ENCODE measurements around the gene NARF.

The NARF gene

GRCh38 chr17:82434216-82434565 lies 24.4 kb upstream of the NARF start:
- peak; percentile 25 for DNase-seq

DNA sequence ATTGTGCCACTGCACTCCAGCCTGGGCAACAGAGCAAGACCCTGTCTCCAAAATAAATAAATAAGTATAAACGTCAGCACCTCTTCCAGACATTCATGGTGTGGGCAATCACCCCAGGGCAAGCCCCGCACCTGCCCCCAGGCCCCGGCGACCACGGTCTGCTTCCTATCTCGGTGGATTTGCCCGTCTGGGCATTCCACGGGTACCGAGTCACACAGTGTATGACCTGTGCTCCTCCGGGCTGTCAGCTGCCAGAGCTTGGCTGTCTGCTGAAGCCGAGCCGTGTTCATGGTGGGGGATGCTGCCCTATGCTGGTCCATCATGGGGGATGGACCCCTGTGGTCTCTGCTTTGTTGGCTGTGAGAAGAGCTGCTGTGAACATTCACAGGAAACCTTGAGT lies 23.4 kb upstream of the NARF start:
- no peak for DNase-seq

- DNase-seq, result no peak
These were observed 22.6 kb upstream of the NARF start for GRCh38 chr17:82435601-82436583.

DNA sequence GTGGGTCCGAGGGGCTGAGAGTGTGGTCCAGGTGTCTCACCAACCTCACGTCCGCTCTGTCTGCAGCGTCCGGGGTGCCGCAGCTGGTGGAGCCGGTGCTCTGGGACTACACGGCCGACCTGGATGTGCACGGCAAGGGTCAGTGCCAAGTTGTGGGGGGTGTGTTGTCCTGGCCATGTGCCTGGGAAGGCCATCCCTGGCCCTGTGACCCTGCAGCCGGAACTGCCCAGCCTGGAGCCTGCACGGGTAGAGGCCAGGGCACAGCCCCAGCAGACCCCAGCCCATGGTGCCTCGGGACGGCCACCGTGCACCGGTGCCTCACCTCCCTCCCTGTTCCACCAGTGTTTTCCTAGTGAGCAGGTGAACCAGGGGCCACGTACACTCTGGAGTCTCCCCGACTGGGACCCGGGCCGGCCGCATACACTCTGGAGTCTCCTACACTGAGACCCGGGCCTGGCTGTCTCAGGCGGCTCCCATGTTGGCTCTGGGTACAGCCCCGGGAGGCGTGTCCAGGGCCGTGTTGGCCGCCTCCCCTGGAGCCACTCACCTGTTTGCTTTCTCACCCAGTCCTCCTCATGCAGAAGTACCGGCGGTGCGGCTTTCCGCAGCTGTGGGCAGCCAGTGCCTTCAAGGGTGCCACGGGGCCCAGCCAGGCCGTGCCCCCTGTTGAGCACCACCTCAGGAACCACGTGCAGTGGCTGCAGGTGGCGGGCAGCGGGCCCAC lies 21.8 kb upstream of the NARF start:
- no peak for DNase-seq

GRCh38 chr17:82437325-82437668 lies 21.2 kb upstream of the NARF start:
- DNase-seq, result no peak

DNA sequence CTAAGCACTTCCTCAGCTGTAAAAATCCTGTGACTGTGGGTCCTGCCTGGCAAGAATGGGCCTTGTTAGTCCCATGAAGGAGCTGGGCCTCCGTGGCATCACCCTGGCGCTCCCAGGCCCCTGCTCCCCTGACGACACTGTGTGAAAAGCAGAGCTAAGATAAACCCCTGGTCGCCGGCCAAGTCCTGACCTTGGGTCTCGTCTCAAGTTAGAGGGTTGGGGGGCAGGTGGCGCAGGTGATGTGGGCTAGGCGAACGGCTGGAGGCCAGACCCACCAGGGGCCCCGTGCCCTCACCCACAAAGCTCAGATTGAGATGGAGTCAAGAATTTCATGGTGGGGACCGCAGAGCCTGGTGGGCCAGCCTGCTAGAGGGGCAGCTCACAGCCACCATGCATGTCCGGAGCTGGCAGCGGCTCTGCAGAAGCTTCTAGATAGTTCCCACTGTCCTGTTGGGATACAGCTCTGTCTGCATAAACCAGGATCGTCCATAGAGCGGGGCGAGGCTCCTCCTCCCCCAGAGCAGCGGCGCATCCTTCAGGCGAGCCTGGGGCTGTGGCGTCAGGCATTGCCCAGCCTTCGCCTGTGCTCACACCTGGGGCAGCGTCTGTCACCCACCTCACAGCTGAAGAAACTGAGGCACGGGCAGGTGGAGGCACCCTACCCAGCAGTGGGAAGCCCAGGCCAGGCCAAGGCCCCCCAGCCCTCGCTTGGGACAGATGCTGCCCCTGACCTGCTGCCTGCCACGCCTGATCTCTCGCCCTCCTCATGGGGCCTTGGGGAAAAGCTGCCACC lies 19.9 kb upstream of the NARF start:
- no peak for DNase-seq

DNA sequence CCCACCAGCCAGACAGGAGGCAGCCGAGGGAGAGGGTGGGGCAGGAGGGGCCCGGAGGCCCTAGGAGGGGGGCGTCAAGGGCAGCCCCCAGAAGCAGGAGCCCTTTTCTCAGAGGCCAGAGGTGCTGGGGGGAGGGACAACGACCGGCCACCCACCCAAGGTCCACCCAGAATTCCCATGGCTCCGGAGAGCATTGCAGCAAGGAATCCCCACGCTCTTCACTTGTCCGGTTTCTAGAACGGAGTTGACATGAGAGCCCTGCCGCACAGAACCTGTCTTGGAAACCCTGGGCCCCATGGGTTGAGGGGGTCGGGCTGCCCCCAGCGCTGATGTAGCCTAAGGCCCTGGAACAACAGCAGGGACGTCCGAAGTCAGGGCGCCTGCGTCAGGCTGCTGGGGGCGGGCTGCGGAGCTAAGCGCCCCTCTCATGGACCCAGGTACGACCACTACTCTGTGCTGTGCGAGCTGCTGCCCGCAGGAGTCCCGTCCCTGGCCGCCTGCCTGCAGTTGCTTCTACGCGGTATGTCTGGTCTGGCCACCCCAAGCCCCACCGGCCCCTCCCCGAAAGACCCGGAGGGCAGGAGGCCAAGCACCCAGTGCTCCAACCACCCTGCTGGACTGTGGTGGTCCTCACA lies 19.2 kb upstream of the NARF start:
- DNase-seq, result no peak

DNA sequence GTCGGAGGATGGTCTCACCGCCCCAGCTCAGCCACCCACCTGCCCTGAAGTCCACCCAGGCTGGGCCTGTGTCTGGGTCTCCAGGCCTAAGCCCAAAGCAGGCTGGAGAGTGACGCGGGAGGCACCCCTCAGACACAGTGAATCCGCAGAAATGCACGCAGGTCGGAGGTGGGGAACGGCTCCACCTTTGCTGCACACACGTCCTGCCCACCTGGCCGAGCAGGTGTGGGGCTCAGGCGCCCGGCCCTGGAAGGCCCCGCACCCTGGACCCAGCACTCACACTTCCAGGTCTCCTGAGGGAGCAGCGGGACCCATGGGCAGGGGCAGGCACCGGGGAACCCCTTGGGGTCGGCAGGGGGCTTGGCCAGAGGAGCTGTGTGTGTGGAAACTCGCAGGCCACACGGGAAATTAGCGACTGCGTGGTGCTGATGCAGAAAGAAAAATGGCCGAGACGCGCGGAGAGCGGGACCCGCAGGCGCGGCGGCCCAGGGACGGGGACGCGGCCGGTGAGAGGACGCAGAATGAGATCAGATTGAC lies 18.6 kb upstream of the NARF start:
- DNase-seq, result no peak

DNA sequence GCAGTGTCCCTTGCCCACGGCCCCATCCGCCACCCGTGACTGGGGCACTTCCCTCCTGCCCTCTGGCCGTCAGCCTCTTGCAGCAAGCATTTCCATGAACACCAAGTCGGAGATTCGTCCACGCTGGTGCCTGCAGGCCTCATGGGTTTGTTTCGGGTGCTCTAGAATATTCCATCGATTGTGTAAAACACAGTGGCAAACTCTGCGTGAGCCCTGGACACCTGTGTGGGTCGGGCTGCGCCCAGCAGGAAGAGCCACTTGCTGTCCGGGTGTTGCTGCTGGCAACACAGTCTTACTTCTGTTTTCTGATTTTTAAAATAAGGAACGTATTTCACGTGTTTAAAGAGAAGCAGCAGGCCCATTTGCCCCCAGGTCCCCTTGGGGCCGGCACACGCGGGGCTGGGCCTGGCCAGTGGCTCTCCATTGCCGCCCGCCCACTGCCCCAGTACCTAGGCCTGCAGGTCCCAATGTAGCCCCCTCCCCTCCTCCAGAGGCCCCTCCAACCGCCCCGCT lies 18.0 kb upstream of the NARF start:
- DNase-seq, result no peak

GRCh38 chr17:82440991-82441627 lies 17.4 kb upstream of the NARF start:
- DNase-seq, result no peak

- no peak for DNase-seq
These were observed 16.7 kb upstream of the NARF start for GRCh38 chr17:82441691-82442487.

DNA sequence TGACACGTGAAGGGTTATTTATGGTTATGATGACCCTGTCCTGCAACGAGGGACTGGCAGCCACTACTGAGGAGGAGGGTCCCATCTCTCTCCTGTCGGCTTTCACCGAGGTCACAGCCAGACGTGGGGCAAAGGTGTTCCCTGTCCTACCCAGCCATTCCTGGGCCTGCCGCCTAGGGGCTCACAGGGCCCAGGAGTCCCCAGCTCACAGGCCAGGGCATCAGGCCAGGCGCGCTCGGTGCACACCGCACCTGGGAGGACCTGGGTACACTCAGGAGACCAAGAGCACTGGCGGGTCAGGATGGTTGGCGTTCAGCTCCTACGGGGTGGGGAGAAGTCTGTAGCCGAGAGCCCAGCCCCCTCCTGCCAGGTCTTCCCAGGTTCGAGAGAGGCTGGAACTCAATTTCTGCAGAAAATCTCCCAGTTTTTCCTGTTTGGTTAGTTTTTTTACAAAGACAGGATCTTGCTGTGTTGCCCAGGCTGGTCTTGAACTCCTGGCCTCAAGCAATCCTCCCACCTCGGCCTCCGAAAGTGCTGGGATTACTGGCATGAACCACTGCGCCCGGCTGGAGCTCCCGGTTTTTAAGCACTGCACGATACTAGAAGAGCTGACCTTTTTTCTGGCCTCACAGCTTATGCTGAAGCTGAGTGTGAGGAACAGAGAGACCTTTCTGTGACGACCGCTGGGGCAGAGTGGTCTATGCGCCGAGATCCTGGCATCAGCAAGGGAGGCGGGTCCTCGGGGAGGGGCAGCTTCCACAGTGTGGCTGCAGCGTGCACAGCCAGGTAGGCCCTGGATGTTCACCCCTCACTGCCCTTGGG lies 15.7 kb upstream of the NARF start:
- DNase-seq, result no peak

DNA sequence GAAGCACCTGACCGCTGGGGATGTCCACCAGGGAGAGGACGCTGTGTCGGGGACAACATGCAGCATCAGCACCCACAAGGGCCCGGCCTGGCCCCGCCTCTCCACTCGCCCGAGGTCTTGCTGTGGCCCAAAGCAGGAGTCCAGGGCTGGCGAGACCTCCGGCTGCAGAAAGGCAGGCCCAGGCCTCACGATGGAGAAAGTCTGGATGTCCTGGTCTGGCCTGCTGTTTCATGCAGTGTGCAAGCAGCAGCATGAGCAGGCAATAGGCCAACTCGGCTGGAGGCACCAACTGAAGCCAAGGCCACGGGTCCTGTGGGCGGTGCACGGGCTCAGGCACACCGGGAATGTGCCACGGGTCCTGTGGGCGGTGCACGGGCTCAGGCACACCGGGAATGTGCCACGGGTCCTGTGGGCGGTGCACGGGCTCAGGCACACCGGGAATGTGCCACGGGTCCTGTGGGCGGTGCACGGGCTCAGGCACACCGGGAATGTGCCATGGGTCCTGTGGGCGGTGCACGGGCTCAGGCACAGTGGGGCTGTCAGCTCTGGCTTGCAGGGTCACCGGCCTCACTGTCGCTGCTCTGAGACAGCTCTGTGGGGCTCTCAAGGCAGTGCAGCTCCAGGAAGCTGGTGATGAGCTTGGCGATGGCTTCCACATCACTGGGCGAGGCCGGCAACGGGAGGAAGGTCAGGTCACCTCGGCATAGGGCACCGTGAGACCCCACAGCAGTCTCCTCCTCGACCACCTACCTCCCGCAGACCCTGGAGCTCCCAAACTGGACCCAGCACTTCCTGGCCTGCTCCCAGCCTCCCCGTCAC lies 14.9 kb upstream of the NARF start:
- no peak for DNase-seq

DNA sequence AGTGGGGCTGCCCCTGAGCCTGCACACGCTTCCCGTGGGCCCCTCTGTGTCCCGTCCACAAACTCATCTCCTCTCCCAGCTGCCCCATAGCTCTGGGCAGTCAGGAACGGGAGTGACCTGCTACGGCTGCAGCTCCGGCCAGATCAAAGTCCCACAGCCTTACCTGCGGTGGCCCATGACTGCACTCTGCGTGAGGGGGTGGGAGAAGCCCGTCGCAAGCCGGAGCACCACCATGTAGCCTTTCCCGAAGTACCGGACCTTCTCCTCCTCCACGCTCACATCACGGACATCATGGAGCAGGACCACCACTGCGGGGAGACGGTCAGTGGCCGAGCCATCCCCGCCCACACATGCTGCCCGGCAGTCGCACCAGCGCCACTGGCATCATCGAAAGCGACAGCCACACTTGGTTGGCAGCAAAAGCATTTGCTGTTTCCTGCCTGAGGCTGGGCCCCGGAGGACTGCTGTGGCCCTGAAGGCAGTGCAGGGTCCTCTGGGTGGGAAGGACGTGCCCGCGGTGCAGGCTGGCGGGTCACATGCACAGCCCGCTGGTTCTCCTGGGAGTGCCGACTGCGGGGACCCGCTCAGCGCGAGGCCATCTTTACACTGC lies 14.2 kb upstream of the NARF start:
- no peak for DNase-seq

GRCh38 chr17:82444941-82445521 lies 13.5 kb upstream of the NARF start:
- no peak for DNase-seq

- DNase-seq, result no peak
These were observed 13.0 kb upstream of the NARF start for GRCh38 chr17:82445542-82445941.

GRCh38 chr17:82446124-82446523 lies 12.4 kb upstream of the NARF start:
- no peak for DNase-seq

DNA sequence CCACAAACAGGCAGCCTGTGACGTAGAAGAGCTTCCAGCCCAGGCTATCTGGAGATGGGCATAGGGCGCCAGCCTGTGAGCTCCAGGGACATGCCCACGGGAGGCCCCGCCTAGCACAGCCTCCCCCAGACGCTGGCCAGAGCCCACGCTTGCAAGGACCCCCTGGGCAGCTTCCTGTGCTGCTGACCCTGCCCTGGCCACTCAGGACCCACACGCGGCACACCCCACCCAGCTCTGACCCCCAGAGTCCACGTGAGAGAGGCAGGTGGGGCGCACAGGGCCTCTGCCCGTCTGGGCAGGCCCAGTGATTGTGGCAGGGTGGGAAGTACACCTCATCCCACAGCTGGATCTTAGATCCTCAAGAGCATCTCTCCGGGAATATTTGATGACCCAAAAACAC lies 11.9 kb upstream of the NARF start:
- no peak for DNase-seq
